A673 (cell line): Measurements from ENCODE around the gene PDZD4.

ENCODE experiments used
- EZH2 ChIP-seq: fragments of 200-600 bp; sonication (generic); IDR thresholded peaks from 2 replicates; pipeline ENCODE4 v1.6.1; 2017; ENCODE audit warnings: borderline replicate concordance, low read depth, mild to moderate bottlenecking, mixed read lengths, antibody characterized with exemption, low read length; ENCODE audit not compliant: poor library complexity, severe bottlenecking
- TF ChIP-seq, protein P1 (sequence below): fragments of 300-800, 200-600 bp; sonication (generic); conservative IDR thresholded peaks from 2 replicates; pipeline ENCODE4 v1.5.1; 2017; ENCODE audit warnings: low read depth, mild to moderate bottlenecking, antibody characterized with exemption, low read length, moderate library complexity, mixed read lengths

GRCh38 chrX:153769865-153770600, 60.3 kb downstream of the PDZD4 start:
- TF ChIP-seq EZH2 = no peak
- TF ChIP-seq, protein P1, sequence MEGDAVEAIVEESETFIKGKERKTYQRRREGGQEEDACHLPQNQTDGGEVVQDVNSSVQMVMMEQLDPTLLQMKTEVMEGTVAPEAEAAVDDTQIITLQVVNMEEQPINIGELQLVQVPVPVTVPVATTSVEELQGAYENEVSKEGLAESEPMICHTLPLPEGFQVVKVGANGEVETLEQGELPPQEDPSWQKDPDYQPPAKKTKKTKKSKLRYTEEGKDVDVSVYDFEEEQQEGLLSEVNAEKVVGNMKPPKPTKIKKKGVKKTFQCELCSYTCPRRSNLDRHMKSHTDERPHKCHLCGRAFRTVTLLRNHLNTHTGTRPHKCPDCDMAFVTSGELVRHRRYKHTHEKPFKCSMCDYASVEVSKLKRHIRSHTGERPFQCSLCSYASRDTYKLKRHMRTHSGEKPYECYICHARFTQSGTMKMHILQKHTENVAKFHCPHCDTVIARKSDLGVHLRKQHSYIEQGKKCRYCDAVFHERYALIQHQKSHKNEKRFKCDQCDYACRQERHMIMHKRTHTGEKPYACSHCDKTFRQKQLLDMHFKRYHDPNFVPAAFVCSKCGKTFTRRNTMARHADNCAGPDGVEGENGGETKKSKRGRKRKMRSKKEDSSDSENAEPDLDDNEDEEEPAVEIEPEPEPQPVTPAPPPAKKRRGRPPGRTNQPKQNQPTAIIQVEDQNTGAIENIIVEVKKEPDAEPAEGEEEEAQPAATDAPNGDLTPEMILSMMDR = no peak
